Loucy (cell line): ENCODE measurements around the gene CYP46A1.
"Not testable (repeated sequence)": the region's sequence is repeated elsewhere in the genome, so short reads cannot be mapped to it uniquely, and the experiment has no call there.

Source experiments
- H2AFZ ChIP-seq: fragments of 200-600 bp; sonication (generic); 2 replicates; pipeline ENCODE4 v1.6.0; 2016; ENCODE audit warnings: antibody characterized with exemption, mild to moderate bottlenecking, low read length, moderate library complexity
- H3F3A ChIP-seq: fragments of 200-600 bp; 2 replicates; pipeline ENCODE4 v1.6.0; 2016; ENCODE audit warnings: antibody characterized with exemption, low read depth, mild to moderate bottlenecking
- H3K27me3 ChIP-seq: fragments of 200-600 bp; sonication (generic); 2 replicates; pipeline ENCODE4 v1.6.1; 2014; ENCODE audit warnings: low read length, mild to moderate bottlenecking; ENCODE audit not compliant: insufficient read depth, poor library complexity, severe bottlenecking
- H3K36me3 ChIP-seq: fragments of 200-600 bp; sonication (generic); 2 replicates; pipeline ENCODE4 v1.6.1; 2016; ENCODE audit warnings: low read length; ENCODE audit not compliant: insufficient read depth
- H3K4me1 ChIP-seq: fragments of 200-600 bp; sonication (generic); 2 replicates; pipeline ENCODE4 v1.5.1; 2014; ENCODE audit warnings: low read length, mild to moderate bottlenecking; ENCODE audit not compliant: insufficient read depth, poor library complexity, severe bottlenecking
- H3K4me2 ChIP-seq: fragments of 200-600 bp; sonication (generic); 2 replicates; pipeline ENCODE4 v1.6.0; 2014; ENCODE audit warnings: antibody characterized with exemption, low read length, low read depth, mild to moderate bottlenecking; ENCODE audit not compliant: poor library complexity, severe bottlenecking
- H3K4me3 ChIP-seq: fragments of 200-600 bp; sonication (generic); 2 replicates; pipeline ENCODE4 v1.5.1; 2014; ENCODE audit warnings: low read length, mild to moderate bottlenecking, mixed read lengths; ENCODE audit not compliant: poor library complexity, severe bottlenecking
- H3K79me2 ChIP-seq: fragments of 200-600 bp; sonication (generic); 2 replicates; pipeline ENCODE4 v1.6.1; 2014; ENCODE audit warnings: low read length; ENCODE audit not compliant: insufficient read depth
- H3K9ac ChIP-seq: fragments of 200-600 bp; sonication (generic); 2 replicates; pipeline ENCODE4 v1.6.0; 2014; ENCODE audit warnings: mild to moderate bottlenecking, low read depth, low read length, moderate library complexity; ENCODE audit not compliant: poor library complexity, severe bottlenecking
- H3K9me2 ChIP-seq: fragments of 200-600 bp; sonication (generic); replicated peaks from 2 replicates; pipeline ENCODE4 v1.6.1; 2016; ENCODE audit warnings: low read depth, low read length, mixed read lengths
- H3K9me3 ChIP-seq: fragments of 200-600 bp; sonication (generic); 2 replicates; pipeline ENCODE4 v1.6.1; 2014; ENCODE audit warnings: mild to moderate bottlenecking, antibody characterized with exemption, low read length, low read depth; ENCODE audit not compliant: insufficient read depth
- H4K20me1 ChIP-seq: fragments of 200-600 bp; sonication (generic); 2 replicates; pipeline ENCODE4 v1.6.0; 2014; ENCODE audit warnings: antibody characterized with exemption, low read length, mild to moderate bottlenecking; ENCODE audit not compliant: insufficient read depth, poor library complexity, severe bottlenecking
- EZH2phosphoT487 ChIP-seq: fragments of 200-600 bp; IDR thresholded peaks from 2 replicates; pipeline ENCODE4 v1.6.1; 2018; ENCODE audit warnings: antibody characterized with exemption, mild to moderate bottlenecking, moderate library complexity, borderline replicate concordance
- TF ChIP-seq, protein P1 (sequence below): fragments of 200-600 bp; sonication (generic); conservative IDR thresholded peaks from 2 replicates; pipeline ENCODE4 v1.5.1; 2014; ENCODE audit warnings: mild to moderate bottlenecking, antibody characterized with exemption, low read length

Gene CYP46A1

DNA sequence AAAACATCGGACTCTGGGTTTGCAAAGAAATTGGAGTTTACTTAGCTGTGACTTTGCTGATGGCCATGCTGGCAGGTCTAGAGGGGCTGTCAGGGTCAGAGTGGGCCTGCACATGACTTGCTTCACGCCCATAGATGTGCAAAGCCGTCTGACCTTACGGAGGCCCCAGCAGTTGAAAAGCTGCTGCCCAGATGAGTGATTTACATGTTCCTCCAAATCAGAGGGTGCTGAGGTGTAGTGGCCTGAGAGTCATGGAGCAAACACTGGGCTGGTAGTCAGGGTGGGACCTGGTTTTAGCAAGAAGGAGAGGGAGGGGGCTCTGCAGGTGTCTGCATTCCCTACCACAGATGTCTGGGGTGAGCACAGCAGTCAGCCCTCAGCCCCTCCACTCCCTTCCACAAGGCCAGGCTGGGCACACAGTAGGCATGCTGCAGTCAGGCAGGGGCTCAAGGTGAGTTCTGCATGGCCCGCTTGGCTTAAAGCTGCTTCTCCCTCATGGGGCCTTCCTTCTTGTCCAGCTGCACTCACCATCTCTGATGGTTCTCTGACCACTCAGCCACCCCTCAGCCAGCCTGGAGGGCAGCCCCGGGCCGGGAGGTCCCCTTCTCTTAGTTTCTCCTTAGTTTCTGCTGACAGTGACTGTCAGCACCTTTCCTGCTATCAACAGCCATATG is 74.9 kb downstream of the CYP46A1 start:
- H2AFZ ChIP-seq: no peak overlapping the region
- TF ChIP-seq EZH2phosphoT487: no peak
- TF ChIP-seq, protein P1, sequence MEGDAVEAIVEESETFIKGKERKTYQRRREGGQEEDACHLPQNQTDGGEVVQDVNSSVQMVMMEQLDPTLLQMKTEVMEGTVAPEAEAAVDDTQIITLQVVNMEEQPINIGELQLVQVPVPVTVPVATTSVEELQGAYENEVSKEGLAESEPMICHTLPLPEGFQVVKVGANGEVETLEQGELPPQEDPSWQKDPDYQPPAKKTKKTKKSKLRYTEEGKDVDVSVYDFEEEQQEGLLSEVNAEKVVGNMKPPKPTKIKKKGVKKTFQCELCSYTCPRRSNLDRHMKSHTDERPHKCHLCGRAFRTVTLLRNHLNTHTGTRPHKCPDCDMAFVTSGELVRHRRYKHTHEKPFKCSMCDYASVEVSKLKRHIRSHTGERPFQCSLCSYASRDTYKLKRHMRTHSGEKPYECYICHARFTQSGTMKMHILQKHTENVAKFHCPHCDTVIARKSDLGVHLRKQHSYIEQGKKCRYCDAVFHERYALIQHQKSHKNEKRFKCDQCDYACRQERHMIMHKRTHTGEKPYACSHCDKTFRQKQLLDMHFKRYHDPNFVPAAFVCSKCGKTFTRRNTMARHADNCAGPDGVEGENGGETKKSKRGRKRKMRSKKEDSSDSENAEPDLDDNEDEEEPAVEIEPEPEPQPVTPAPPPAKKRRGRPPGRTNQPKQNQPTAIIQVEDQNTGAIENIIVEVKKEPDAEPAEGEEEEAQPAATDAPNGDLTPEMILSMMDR: no peak

DNA sequence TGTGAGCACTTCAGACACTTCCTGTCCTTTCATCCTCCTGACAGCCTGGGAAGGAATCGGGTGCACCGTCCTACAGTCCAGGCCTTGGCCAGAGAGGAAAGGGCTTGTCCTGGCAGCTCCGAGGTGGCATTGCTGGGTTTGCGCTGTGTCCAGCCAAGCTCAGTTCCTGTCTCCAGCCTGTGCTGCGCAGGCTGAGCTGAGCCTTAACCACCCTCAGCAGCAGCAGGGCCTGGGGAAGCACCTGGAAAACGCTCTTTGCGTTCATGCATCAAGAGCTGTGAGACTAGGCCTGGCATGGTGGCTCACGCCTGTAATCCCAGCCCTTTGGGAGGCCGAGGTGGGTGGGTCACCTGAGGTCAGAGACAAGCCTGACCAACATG is 75.4 kb downstream of the CYP46A1 start:
- Histone ChIP-seq H3K79me2 (no peaks in the 10 kb centered on the region), H3K36me3 (no peaks in the 10 kb centered on the region), H3K4me1 (peaks cover 5% of the 10 kb centered on the region), H3K4me2 (no peak overlapping the region), H3K4me3 (no peak overlapping the region), H3K9me2 (no peaks in the 10 kb centered on the region), H4K20me1 (no peaks in the 10 kb centered on the region), H3K9me3 (no peaks in the 10 kb centered on the region), H3K27me3 (no peaks in the 10 kb centered on the region), H3K9ac (no peak overlapping the region), H2AFZ (no peak overlapping the region), H3F3A (no peaks in the 10 kb centered on the region)
- TF ChIP-seq EZH2phosphoT487: no peak
- TF ChIP-seq, protein P1: no peak

More for the DNA sequence above, 74.9 kb downstream of the CYP46A1 start:
- Histone ChIP-seq H3K9ac (no peak overlapping the region), H3K4me1 (peaks cover 9% of the 10 kb centered on the region), H3K4me3 (no peak overlapping the region), H4K20me1 (no peaks in the 10 kb centered on the region), H3K27me3 (no peaks in the 10 kb centered on the region), H3F3A (no peaks in the 10 kb centered on the region), H3K9me2 (no peaks in the 10 kb centered on the region), H3K9me3 (no peaks in the 10 kb centered on the region), H3K36me3 (no peaks in the 10 kb centered on the region), H3K79me2 (no peaks in the 10 kb centered on the region), H3K4me2 (no peak overlapping the region)

DNA sequence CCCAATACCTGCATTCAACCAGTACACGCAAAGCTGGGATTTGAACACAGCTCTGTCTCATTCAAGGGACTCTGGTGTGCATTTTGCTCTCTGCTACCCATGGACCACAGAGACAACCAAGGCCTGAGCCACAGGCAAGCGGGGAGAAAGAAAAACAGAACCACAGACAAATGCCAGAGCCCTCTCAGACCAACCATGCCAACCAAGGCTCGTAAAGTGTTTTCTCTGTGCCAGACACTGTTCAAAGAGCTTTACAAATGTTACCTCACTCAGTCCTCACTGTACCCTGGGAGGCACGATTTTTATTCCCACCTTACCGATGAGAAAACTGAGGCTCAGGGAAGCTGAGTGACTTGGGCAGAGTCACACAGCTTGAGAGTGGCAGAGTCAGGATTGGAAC is 76.7 kb downstream of the CYP46A1 start:
- no peak for TF ChIP-seq EZH2phosphoT487
- TF ChIP-seq, protein P1: no peak
- Histone ChIP-seq H3F3A (no peaks in the 10 kb centered on the region), H2AFZ (no peak overlapping the region), H3K9ac (no peak overlapping the region), H3K36me3 (no peaks in the 10 kb centered on the region), H3K4me1 (peaks cover 5% of the 10 kb centered on the region), H3K9me2 (no peaks in the 10 kb centered on the region), H3K4me3 (no peak overlapping the region), H4K20me1 (no peaks in the 10 kb centered on the region), H3K79me2 (no peaks in the 10 kb centered on the region), H3K4me2 (no peak overlapping the region), H3K9me3 (no peaks in the 10 kb centered on the region), H3K27me3 (no peaks in the 10 kb centered on the region)

DNA sequence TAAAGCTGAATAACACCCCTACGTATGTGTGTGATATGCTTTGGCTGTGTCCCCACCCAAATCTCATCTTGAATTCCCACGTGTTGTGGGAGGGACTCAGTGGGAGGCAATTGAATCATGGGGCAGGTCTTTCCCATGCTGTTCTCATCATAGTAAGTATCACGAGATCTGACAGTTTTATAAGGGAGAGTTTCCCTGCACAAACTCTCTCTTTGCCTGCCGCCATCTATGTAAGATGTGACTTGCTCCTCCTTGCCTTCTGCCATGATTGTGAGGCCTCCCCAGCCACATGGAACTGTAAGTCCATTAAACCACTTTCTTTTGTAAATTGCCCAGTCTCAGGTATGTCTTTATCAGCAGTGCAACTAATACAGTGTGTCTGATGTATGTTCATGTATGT is 78.8 kb downstream of the CYP46A1 start:
- H3K4me3 ChIP-seq, H3K4me1 ChIP-seq, H3K27me3 ChIP-seq, H3K36me3 ChIP-seq, H4K20me1 ChIP-seq, H3K4me2 ChIP-seq, H3F3A ChIP-seq, H3K79me2 ChIP-seq, H2AFZ ChIP-seq, H3K9me3 ChIP-seq, H3K9me2 ChIP-seq, H3K9ac ChIP-seq: not testable (repeated sequence)
